ENCODE data around the gene OSTF1. TPM values are rescaled to one million over a fixed set of nuclear protein-coding genes. Genes with fewer than 3 reads are reported as not detected.

The OSTF1 gene
- total and polyA plus RNA-seq, 2 donors (not counting 3 experiments of a cell fraction or from before 2014, with no cell fraction given), result 23.5 to 70.9 TPM

- FAIRE-seq, result no peak
- no peak overlapping the region for H3K4me2 ChIP-seq (ENCODE audit: insufficient read depth, low read length)
- H3K36me3 ChIP-seq (ENCODE audit: control insufficient read depth in 2 of 2, extremely low read depth in 1 of 2, insufficient read depth in 2 of 2, low read length in 2 of 2), result peaks cover 5 to 7% of the 10 kb centered on the region in 2 experiments
- ChIA-PET CTCF (interaction anchor here (0.5 to 2.5 kb wide), 8 partner anchors 14 to 1156 kb away, joined by 3 to 6 read pairs (median 3); partner anchors contain the start of gene CARNMT1), POLR2A (no interaction called here)
- dilution Hi-C loops (cut with MboI; ENCODE audit: extremely low pct_ligation_motif_present, low sequenced_read_pairs) (no loop called here), intact Hi-C loops (cut with micrococcal nuclease) (loop anchor here (2.0 kb wide), 1 partner anchor 15 kb away; no protein-coding TSS in a partner anchor)
- DNase-seq (ENCODE audit: low read depth, low spot score), result no peak
- no peaks in the 10 kb centered on the region for H3K27me3 ChIP-seq (ENCODE audit: control insufficient read depth in 2 of 2, insufficient read depth in 2 of 2, low read length in 2 of 2)
- no peak overlapping the region for H3K9ac ChIP-seq (replicated peaks; ENCODE audit: extremely low read depth, insufficient read depth, low read length)
- H4K20me1 ChIP-seq (replicated peaks; ENCODE audit: control insufficient read depth, extremely low read depth, insufficient read depth, low read length), result no peaks in the 10 kb centered on the region
- no TSS peak for BruUV-seq (replicated peaks)
- no peaks in the 10 kb centered on the region for H3K9me3 ChIP-seq (replicated peaks; ENCODE audit: control insufficient read depth, insufficient read depth, low read length)
- no peaks in the 10 kb centered on the region for H3K9me1 ChIP-seq (replicated peaks; ENCODE audit: control insufficient read depth, extremely low read depth, insufficient read depth, low read length)
- no peak for TF ChIP-seq JUN (IDR thresholded peaks at IDR 0.05; ENCODE audit: borderline replicate concordance, insufficient read depth, insufficient read length, low read depth)
- no peak for TF ChIP-seq CTCF (IDR thresholded peaks at IDR 0.05; ENCODE audit: extremely low read depth in 1 of 2, insufficient read depth in 1 of 2, low read depth in 1 of 2, low read length in 2 of 2)
- TF ChIP-seq FOS (IDR thresholded peaks at IDR 0.05; ENCODE audit: borderline replicate concordance, insufficient read depth, low read length), result no peak
- TF ChIP-seq EZH2 (IDR thresholded peaks at IDR 0.05; ENCODE audit: borderline replicate concordance, low read depth, low read length, severe bottlenecking), result no peak
- no peak for TF ChIP-seq POLR2A (IDR thresholded peaks at IDR 0.05; ENCODE audit: low read depth, low read length)
- no peak for TF ChIP-seq POLR2AphosphoS5 (IDR thresholded peaks at IDR 0.05; ENCODE audit: insufficient read depth, low read depth, low read length)
- no peak for TF ChIP-seq MYC (IDR thresholded peaks at IDR 0.05; ENCODE audit: low read depth, low read length)
- TF ChIP-seq GATA2 (IDR thresholded peaks at IDR 0.05; ENCODE audit: insufficient read depth, insufficient read length, low read depth, low read length), result no peak
- no peak for TF ChIP-seq MAX (IDR thresholded peaks at IDR 0.05; ENCODE audit: insufficient read depth, insufficient read length)
- H3K4me1 ChIP-seq (ENCODE audit: control insufficient read depth, extremely low read depth, insufficient read depth, low read length), result peaks cover 29% of the 10 kb centered on the region
- H3K4me3 ChIP-seq (replicated peaks in 1 of 3; ENCODE audit: insufficient read depth in 1 of 3, low read depth in 1 of 3, low read length in 3 of 3), result no peak overlapping the region
- no peak overlapping the region for H3K27ac ChIP-seq (ENCODE audit: insufficient read depth, low read depth, low read length)
- no peak overlapping the region for H2AFZ ChIP-seq (ENCODE audit: low read depth, low read length)
- no peaks in the 10 kb centered on the region for H3K79me2 ChIP-seq (ENCODE audit: control insufficient read depth, insufficient read depth, low read length)
Measured at GRCh38 chr9:75146229-75146628, 57.9 kb downstream of the OSTF1 start.
